ENCODE measurements around the gene DNM3. TPM values are rescaled to one million over a fixed set of nuclear protein-coding genes. Genes with fewer than 3 reads are reported as not detected.

The DNM3 gene
- total RNA-seq, 2 experiments from 2014 or later = 0.93 to 1.2 TPM

- H3K27ac Mint-ChIP-seq = no peak overlapping the region
- ChIA-PET POLR2A (interaction anchor here (0.7 to 1.4 kb wide), 4 partner anchors 16 to 85 kb away, joined by 3 read pairs; partner anchors contain the start of gene DNM3), CTCF (interaction anchor here (0.6 to 8.5 kb wide), 26 partner anchors 8 to 604 kb away, joined by 3 to 238 read pairs (median 4); partner anchors contain the start of gene DNM3)
- no peaks in the 10 kb centered on the region for H3K27me3 Mint-ChIP-seq
- H3K4me1 Mint-ChIP-seq (ENCODE audit: low read depth) = peaks cover 3% of the 10 kb centered on the region
- DNase-seq = no peak
- intact Hi-C loops (cut with micrococcal nuclease) = loop anchor here (1.0 to 5.0 kb wide), 3 partner anchors 15 to 184 kb away; partner anchors contain the start of gene DNM3
- no peaks in the 10 kb centered on the region for H3K9me3 Mint-ChIP-seq
- H3K4me3 Mint-ChIP-seq = no peak overlapping the region
- H3K36me3 Mint-ChIP-seq = peaks cover 7% of the 10 kb centered on the region
Measured at GRCh38 chr1:171801487-171801891, 39.8 kb upstream of the DNM3 start.

- Mint-ChIP-seq H3K27ac (no peak overlapping the region), H3K36me3 (peaks cover 1% of the 10 kb centered on the region), H3K4me3 (no peak overlapping the region), H3K9me3 (no peaks in the 10 kb centered on the region), H3K4me1 (ENCODE audit: low read depth) (peaks cover 3% of the 10 kb centered on the region), H3K27me3 (no peaks in the 10 kb centered on the region)
- POLR2A ChIA-PET = interaction anchor here (0.7 kb wide), 1 partner anchor 17 kb away, joined by 3 read pairs; no protein-coding TSS in a partner anchor
- CTCF ChIA-PET = interaction anchor here (0.6 to 8.5 kb wide), 23 partner anchors 8 to 603 kb away, joined by 3 to 238 read pairs (median 6); partner anchors contain the start of gene DNM3
- intact Hi-C loops (cut with micrococcal nuclease) = loop anchor here (5.0 kb wide), 1 partner anchor 40 kb away; the partner anchor contains the start of gene DNM3
- DNase-seq = no peak
Measured at GRCh38 chr1:171802207-171802606, 39.1 kb upstream of the DNM3 start.

- POLR2A ChIA-PET = no interaction called here
- no peaks in the 10 kb centered on the region for H3K27me3 Mint-ChIP-seq
Measured at GRCh38 chr1:171803045-171803444, 38.3 kb upstream of the DNM3 start.

GRCh38 chr1:171803461-171804022 lies 37.8 kb upstream of the DNM3 start:
- peaks cover 3% of the 10 kb centered on the region for H3K4me1 Mint-ChIP-seq (ENCODE audit: low read depth)
- ChIA-PET POLR2A (interaction anchor here (1.8 kb wide), 1 partner anchor 9 kb away, joined by 12 read pairs; no protein-coding TSS in a partner anchor), CTCF (interaction anchor here (0.7 to 8.5 kb wide), 5 partner anchors 8 to 182 kb away, joined by 3 to 238 read pairs (median 12); partner anchors contain the start of gene DNM3)
- no peak for DNase-seq
- H3K27me3 Mint-ChIP-seq = no peaks in the 10 kb centered on the region
- intact Hi-C loops (cut with micrococcal nuclease) = loop anchor here (5.0 kb wide), 1 partner anchor 39 kb away; the partner anchor contains the start of gene DNM3
- H3K9me3 Mint-ChIP-seq = no peaks in the 10 kb centered on the region
- H3K4me3 Mint-ChIP-seq = no peak overlapping the region
- H3K36me3 Mint-ChIP-seq = no peaks in the 10 kb centered on the region
- no peak overlapping the region for H3K27ac Mint-ChIP-seq

More at GRCh38 chr1:171803045-171803444, 38.3 kb upstream of the DNM3 start:
- no peak for DNase-seq
- CTCF ChIA-PET = interaction anchor here (1.3 to 8.5 kb wide), 10 partner anchors 9 to 602 kb away, joined by 3 to 238 read pairs (median 10); partner anchors contain the start of gene DNM3
- Mint-ChIP-seq H3K9me3 (no peaks in the 10 kb centered on the region), H3K36me3 (no peaks in the 10 kb centered on the region), H3K4me1 (ENCODE audit: low read depth) (peaks cover 3% of the 10 kb centered on the region), H3K4me3 (no peak overlapping the region), H3K27ac (no peak overlapping the region)
- intact Hi-C loops (cut with micrococcal nuclease) = loop anchor here (5.0 kb wide), 1 partner anchor 39 kb away; the partner anchor contains the start of gene DNM3

- H3K9me3 Mint-ChIP-seq = no peaks in the 10 kb centered on the region
- no peak overlapping the region for H3K27ac Mint-ChIP-seq
- peaks cover 3% of the 10 kb centered on the region for H3K4me1 Mint-ChIP-seq (ENCODE audit: low read depth)
- POLR2A ChIA-PET = no interaction called here
- CTCF ChIA-PET = interaction anchor here (1.1 to 8.5 kb wide), 2 partner anchors 39 to 180 kb away, joined by 4 to 238 read pairs; no protein-coding TSS in a partner anchor
- no peaks in the 10 kb centered on the region for H3K36me3 Mint-ChIP-seq
- no peak overlapping the region for H3K4me3 Mint-ChIP-seq
- H3K27me3 Mint-ChIP-seq = no peaks in the 10 kb centered on the region
- no peak for DNase-seq
- intact Hi-C loops (cut with micrococcal nuclease) = no loop called here
Measured at GRCh38 chr1:171805395-171806115, 35.7 kb upstream of the DNM3 start.

- H3K4me1 Mint-ChIP-seq (ENCODE audit: low read depth) = peaks cover 3% of the 10 kb centered on the region
- no peaks in the 10 kb centered on the region for H3K36me3 Mint-ChIP-seq
- H3K27me3 Mint-ChIP-seq = no peaks in the 10 kb centered on the region
- no peaks in the 10 kb centered on the region for H3K9me3 Mint-ChIP-seq
- CTCF ChIA-PET = no interaction called here
- intact Hi-C loops (cut with micrococcal nuclease) = no loop called here
- H3K27ac Mint-ChIP-seq = no peak overlapping the region
- DNase-seq = no peak
- no peak overlapping the region for H3K4me3 Mint-ChIP-seq
- POLR2A ChIA-PET = no interaction called here
Measured at GRCh38 chr1:171807556-171807955, 33.7 kb upstream of the DNM3 start.

DNA sequence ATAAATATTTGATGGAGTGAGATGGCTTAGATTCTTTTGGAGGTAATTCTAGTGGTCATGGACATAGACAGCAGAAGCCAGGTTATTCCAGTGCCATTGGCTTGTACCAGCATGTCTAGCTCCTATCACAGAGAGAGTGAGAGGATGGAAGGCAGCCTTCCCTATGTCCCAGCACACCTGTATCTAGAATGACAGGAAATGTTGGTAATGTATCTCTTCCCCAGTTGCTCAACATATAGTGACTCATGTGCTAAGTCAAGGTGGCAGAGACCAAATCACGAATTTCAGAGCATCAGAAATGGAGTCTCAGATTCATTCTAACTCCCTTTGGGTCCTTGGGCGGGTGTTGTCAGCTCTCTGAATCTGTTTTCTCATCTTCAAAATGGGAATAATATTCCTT lies 31.5 kb upstream of the DNM3 start:
- no peaks in the 10 kb centered on the region for H3K9me3 Mint-ChIP-seq
- H3K4me3 Mint-ChIP-seq = no peak overlapping the region
- DNase-seq = no peak
- POLR2A ChIA-PET = no interaction called here
- peaks cover 3% of the 10 kb centered on the region for H3K4me1 Mint-ChIP-seq (ENCODE audit: low read depth)
- CTCF ChIA-PET = interaction anchor here (0.6 to 2.2 kb wide), 2 partner anchors 8 to 35 kb away, joined by 3 to 10 read pairs; no protein-coding TSS in a partner anchor
- no peaks in the 10 kb centered on the region for H3K36me3 Mint-ChIP-seq
- H3K27ac Mint-ChIP-seq = no peak overlapping the region
- intact Hi-C loops (cut with micrococcal nuclease) = no loop called here
- H3K27me3 Mint-ChIP-seq = no peaks in the 10 kb centered on the region

DNA sequence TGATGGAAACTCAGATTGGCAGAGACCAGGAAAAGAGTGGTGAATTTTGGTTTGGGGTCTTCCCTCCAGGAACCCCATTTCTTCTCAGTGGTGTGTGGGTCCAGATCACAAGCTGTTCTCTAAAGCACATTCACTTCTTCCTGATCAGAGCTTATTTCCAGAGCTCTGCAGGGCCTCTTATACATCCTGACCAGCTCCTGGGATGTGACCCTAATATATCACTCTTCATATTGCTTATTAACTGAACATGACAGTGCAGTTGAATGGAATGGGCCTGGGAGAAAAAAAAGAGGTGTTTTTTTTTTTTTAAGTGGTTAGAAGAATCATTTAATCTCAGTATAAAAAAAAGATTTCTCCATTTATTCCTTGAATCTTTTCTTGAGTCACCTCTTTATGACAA lies 29.6 kb upstream of the DNM3 start:
- Mint-ChIP-seq H3K27me3 (no peaks in the 10 kb centered on the region), H3K4me1 (ENCODE audit: low read depth) (no peaks in the 10 kb centered on the region), H3K27ac (no peak overlapping the region), H3K9me3 (no peaks in the 10 kb centered on the region), H3K36me3 (no peaks in the 10 kb centered on the region), H3K4me3 (no peak overlapping the region)
- DNase-seq = no peak
- intact Hi-C loops (cut with micrococcal nuclease) = no loop called here
- POLR2A ChIA-PET = no interaction called here
- CTCF ChIA-PET = interaction anchor here (1.4 to 1.5 kb wide), 2 partner anchors 9 to 172 kb away, joined by 4 to 6 read pairs; no protein-coding TSS in a partner anchor

DNA sequence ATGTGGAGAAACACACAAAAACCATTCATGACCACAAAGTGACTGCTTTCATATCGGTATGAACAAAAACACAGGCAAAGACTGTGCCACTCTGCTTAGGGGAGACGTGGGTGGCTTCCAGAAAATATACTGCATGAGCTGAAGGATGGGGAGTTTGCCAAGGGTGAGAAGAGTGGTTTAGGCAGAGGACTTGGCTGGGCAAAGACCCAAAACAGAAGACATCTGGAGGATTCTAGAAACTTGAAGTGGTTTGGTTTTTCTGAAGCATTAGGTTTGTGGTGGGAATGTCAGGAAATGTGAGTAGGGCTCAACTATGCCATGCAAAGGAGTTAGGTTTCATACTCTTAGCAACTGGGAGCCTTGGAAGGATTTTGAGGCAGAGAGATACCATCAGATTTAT lies 26.6 kb upstream of the DNM3 start:
- ChIA-PET CTCF (no interaction called here), POLR2A (no interaction called here)
- H3K27me3 Mint-ChIP-seq = no peaks in the 10 kb centered on the region
- no peaks in the 10 kb centered on the region for H3K9me3 Mint-ChIP-seq
- no peak overlapping the region for H3K4me3 Mint-ChIP-seq
- no peak for DNase-seq
- H3K36me3 Mint-ChIP-seq = no peaks in the 10 kb centered on the region
- intact Hi-C loops (cut with micrococcal nuclease) = no loop called here
- no peak overlapping the region for H3K27ac Mint-ChIP-seq
- H3K4me1 Mint-ChIP-seq (ENCODE audit: low read depth) = peaks cover 15% of the 10 kb centered on the region

DNA sequence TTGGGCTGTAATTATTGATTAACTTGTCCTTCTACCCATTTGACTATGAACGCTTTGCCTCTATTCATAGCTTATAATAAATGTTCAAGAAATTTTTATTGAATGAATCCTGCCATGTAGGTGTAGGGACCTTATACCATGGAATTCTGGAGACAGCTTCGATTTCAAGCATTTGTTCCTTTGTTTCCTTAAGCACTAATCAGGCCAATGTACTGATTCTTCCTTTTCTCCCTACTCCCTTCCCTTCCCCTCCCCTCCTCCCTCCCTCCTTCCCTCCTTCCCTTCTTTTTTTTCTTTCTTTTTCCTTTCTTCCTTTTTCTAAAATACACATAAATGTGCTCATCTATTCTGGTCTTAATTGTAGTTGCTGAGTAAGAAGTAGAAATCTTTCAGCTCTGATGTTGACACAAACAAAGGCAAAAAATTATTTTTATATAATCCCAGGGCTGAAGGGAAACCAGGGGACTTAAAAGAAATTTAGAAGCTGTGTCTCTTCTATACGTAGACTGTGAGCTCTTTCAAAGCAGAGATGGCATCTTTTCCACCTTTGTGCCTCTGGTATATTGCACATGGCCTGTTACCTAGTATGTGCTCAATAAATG lies 24.9 kb upstream of the DNM3 start:
- no peak overlapping the region for H3K4me3 Mint-ChIP-seq
- H3K27ac Mint-ChIP-seq = no peak overlapping the region
- H3K27me3 Mint-ChIP-seq = no peaks in the 10 kb centered on the region
- no peak for DNase-seq
- no peaks in the 10 kb centered on the region for H3K36me3 Mint-ChIP-seq
- ChIA-PET POLR2A (no interaction called here), CTCF (interaction anchor here (0.6 to 1.1 kb wide), 2 partner anchors 16 to 168 kb away, joined by 3 read pairs; no protein-coding TSS in a partner anchor)
- intact Hi-C loops (cut with micrococcal nuclease) = loop anchor here (2.0 kb wide), 2 partner anchors 16 to 24 kb away; partner anchors contain the start of gene DNM3
- H3K4me1 Mint-ChIP-seq (ENCODE audit: low read depth) = peaks cover 15% of the 10 kb centered on the region
- H3K9me3 Mint-ChIP-seq = no peaks in the 10 kb centered on the region

DNA sequence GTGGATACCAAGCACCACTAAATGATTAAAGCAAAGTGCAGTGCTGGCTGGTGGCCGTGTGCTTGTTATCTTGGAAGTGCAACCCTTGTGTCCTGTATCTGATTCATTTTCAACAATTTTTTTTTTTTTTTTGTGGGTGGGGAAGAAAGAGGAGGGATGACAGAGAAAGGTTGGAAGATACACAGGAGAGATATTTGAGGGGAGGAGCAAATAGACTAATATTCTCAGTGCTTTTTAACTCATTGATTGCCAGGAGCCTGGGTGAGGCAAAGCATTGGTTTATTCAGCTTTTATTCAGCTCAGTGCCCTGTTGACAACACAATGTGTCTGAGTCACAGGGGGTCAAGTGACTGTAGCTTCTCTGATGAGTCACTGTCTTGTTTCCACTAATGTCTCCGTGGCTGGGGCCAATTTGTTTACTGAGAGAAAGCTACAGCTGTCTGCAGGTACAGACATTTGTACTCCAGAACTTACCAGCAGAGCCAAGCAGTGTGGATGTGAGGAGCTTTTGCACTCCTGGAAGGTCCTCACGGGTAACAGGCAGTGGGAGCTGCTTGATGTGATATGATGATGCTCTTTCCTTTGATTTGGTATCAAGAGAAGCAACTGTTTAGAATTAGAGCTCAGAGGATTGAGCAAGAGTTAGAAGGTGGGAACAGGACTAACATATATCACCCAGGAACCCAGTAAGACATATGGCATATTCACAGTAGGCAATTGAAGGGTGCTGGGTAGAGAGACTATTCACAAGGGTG lies 23.6 kb upstream of the DNM3 start:
- peak; percentile 70 for DNase-seq
- intact Hi-C loops (cut with micrococcal nuclease) = loop anchor here (1.0 to 2.0 kb wide), 3 partner anchors 17 to 67 kb away; partner anchors contain the start of gene DNM3
- POLR2A ChIA-PET = interaction anchor here (0.8 kb wide), 1 partner anchor 24 kb away, joined by 3 read pairs; the partner anchor contains the start of gene DNM3
- H3K36me3 Mint-ChIP-seq = no peaks in the 10 kb centered on the region
- peaks cover 15% of the 10 kb centered on the region for H3K4me1 Mint-ChIP-seq (ENCODE audit: low read depth)
- H3K27ac Mint-ChIP-seq = peak overlapping the region; percentile 61
- no peak overlapping the region for H3K4me3 Mint-ChIP-seq
- H3K9me3 Mint-ChIP-seq = no peaks in the 10 kb centered on the region
- H3K27me3 Mint-ChIP-seq = no peaks in the 10 kb centered on the region
- CTCF ChIA-PET = interaction anchor here (1.1 to 1.9 kb wide), 3 partner anchors 16 to 235 kb away, joined by 4 to 10 read pairs (median 5); no protein-coding TSS in a partner anchor

Data from activated CD4-positive, alpha-beta memory T cell treated with anti-CD3 and anti-CD28 coated beads for 36 hours (primary cell).